ENCODE data around the gene CLRN3. TPM values are rescaled to one million over a fixed set of nuclear protein-coding genes. Genes with fewer than 3 reads are reported as not detected.

The CLRN3 gene
- polyA plus RNA-seq, 1 donor from 2014 or later: not detected

DNA sequence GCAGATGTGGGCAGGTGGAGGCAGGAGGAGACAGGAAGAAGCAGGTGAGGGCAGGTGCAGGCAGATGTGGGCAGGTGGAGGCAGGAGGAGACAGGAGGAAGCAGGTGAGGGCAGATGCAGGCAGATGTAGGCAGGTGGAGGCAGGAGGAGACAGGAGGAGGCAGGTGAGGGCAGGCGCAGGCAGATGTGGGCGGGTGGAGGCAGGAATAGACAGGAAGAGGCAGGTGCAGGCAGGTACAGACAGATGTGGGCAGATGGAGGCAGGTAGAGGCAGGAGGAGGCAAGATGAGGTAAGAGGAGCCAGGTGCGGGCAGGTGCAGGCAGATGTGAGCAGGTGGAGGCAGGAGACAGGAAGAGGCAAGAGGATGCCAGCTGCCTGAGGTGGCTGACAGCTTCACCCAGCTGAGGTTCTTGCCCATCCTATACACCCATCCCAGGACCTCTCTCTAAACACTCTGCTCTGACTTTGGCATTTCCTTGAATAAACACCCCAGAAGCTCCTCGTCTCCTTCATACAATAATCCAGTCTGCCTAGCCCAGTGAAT lies 47.1 kb upstream of the CLRN3 start:
- no peaks in the 10 kb centered on the region for H3K79me2 ChIP-seq (replicated peaks; ENCODE audit: insufficient read depth, low read length)
- no peaks in the 10 kb centered on the region for H4K20me1 ChIP-seq (ENCODE audit: insufficient read depth)
- no peak overlapping the region for H3K27ac ChIP-seq (ENCODE audit: low read length)
- H3K9me3 ChIP-seq (ENCODE audit: low read length): no peaks in the 10 kb centered on the region
- no peaks in the 10 kb centered on the region for H3K9me2 ChIP-seq (ENCODE audit: insufficient read depth, low read length)
- H3K9ac ChIP-seq (ENCODE audit: low read length): no peak overlapping the region
- H3K36me3 ChIP-seq (ENCODE audit: insufficient read depth, low read length): no peaks in the 10 kb centered on the region
- no peak overlapping the region for H2AFZ ChIP-seq (ENCODE audit: low read depth, low read length)
- TF ChIP-seq EP300 (conservative IDR thresholded peaks at IDR 0.05; ENCODE audit: poor library complexity, severe bottlenecking) (no peak), RAD21 (conservative IDR thresholded peaks at IDR 0.05) (no peak), TAF1 (IDR thresholded peaks at IDR 0.05; ENCODE audit: low read depth) (no peak), POLR2AphosphoS5 (IDR thresholded peaks at IDR 0.05) (no peak), EZH2 (IDR thresholded peaks at IDR 0.05; ENCODE audit: borderline replicate concordance, insufficient read depth, low read length, poor library complexity, severe bottlenecking) (no peak), SMC3 (conservative IDR thresholded peaks at IDR 0.05; ENCODE audit: poor library complexity) (no peak), MXI1 (conservative IDR thresholded peaks at IDR 0.05; ENCODE audit: poor library complexity, severe bottlenecking) (no peak)
- TF ChIP-seq, protein P1, sequence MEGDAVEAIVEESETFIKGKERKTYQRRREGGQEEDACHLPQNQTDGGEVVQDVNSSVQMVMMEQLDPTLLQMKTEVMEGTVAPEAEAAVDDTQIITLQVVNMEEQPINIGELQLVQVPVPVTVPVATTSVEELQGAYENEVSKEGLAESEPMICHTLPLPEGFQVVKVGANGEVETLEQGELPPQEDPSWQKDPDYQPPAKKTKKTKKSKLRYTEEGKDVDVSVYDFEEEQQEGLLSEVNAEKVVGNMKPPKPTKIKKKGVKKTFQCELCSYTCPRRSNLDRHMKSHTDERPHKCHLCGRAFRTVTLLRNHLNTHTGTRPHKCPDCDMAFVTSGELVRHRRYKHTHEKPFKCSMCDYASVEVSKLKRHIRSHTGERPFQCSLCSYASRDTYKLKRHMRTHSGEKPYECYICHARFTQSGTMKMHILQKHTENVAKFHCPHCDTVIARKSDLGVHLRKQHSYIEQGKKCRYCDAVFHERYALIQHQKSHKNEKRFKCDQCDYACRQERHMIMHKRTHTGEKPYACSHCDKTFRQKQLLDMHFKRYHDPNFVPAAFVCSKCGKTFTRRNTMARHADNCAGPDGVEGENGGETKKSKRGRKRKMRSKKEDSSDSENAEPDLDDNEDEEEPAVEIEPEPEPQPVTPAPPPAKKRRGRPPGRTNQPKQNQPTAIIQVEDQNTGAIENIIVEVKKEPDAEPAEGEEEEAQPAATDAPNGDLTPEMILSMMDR (IDR thresholded peaks at IDR 0.05; ENCODE audit: poor library complexity, severe bottlenecking): no peak
- TF ChIP-seq, protein P2, sequence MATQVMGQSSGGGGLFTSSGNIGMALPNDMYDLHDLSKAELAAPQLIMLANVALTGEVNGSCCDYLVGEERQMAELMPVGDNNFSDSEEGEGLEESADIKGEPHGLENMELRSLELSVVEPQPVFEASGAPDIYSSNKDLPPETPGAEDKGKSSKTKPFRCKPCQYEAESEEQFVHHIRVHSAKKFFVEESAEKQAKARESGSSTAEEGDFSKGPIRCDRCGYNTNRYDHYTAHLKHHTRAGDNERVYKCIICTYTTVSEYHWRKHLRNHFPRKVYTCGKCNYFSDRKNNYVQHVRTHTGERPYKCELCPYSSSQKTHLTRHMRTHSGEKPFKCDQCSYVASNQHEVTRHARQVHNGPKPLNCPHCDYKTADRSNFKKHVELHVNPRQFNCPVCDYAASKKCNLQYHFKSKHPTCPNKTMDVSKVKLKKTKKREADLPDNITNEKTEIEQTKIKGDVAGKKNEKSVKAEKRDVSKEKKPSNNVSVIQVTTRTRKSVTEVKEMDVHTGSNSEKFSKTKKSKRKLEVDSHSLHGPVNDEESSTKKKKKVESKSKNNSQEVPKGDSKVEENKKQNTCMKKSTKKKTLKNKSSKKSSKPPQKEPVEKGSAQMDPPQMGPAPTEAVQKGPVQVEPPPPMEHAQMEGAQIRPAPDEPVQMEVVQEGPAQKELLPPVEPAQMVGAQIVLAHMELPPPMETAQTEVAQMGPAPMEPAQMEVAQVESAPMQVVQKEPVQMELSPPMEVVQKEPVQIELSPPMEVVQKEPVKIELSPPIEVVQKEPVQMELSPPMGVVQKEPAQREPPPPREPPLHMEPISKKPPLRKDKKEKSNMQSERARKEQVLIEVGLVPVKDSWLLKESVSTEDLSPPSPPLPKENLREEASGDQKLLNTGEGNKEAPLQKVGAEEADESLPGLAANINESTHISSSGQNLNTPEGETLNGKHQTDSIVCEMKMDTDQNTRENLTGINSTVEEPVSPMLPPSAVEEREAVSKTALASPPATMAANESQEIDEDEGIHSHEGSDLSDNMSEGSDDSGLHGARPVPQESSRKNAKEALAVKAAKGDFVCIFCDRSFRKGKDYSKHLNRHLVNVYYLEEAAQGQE (IDR thresholded peaks at IDR 0.05; ENCODE audit: borderline replicate concordance): no peak
- H3K4me3 ChIP-seq (ENCODE audit: low read length): no peak overlapping the region
- no peaks in the 10 kb centered on the region for H3F3A ChIP-seq (ENCODE audit: insufficient read depth, low read length, poor library complexity, severe bottlenecking)
- H3K4me2 ChIP-seq (ENCODE audit: low read length): no peak overlapping the region
- no peaks in the 10 kb centered on the region for H3K27me3 ChIP-seq (ENCODE audit: insufficient read depth, low read depth, low read length)

DNA sequence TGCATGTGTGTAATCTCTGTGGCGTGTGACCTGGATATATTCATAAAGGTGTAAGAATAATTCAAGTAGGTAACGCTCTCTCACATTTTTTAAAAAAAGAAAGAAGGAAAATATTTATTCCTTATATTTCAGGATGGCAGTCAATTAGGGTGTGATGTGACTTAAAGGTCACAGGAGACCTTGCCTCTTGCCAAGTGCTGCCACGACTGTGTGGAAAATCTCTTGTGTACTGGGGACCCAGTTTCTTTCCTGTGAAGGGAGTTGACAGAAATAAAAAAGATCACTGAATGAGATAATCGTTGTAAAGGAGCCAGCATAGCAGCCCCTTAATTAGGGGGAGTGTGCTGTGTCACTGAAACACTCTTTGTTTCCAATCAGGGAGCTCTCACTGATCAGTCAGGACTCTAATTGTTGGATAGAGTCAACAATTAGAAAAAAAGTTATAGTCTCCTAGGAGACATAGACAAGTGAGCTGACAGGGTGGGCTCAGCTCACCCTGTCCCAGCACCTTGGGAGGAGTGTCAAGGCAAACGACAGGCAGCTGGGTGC lies 45.2 kb upstream of the CLRN3 start:
- Histone ChIP-seq H2AFZ (ENCODE audit: low read depth, low read length) (no peak overlapping the region), H3F3A (ENCODE audit: insufficient read depth, low read length, poor library complexity, severe bottlenecking) (no peaks in the 10 kb centered on the region), H3K27me3 (ENCODE audit: insufficient read depth, low read depth, low read length) (no peaks in the 10 kb centered on the region), H3K9me2 (ENCODE audit: insufficient read depth, low read length) (no peaks in the 10 kb centered on the region), H3K4me3 (ENCODE audit: low read length) (no peak overlapping the region), H3K4me2 (ENCODE audit: low read length) (no peak overlapping the region), H3K9ac (ENCODE audit: low read length) (no peak overlapping the region), H4K20me1 (ENCODE audit: insufficient read depth) (no peaks in the 10 kb centered on the region), H3K79me2 (replicated peaks; ENCODE audit: insufficient read depth, low read length) (no peaks in the 10 kb centered on the region), H3K27ac (ENCODE audit: low read length) (no peak overlapping the region), H3K9me3 (ENCODE audit: low read length) (no peaks in the 10 kb centered on the region), H3K36me3 (ENCODE audit: insufficient read depth, low read length) (no peaks in the 10 kb centered on the region)
- TF ChIP-seq EZH2 (IDR thresholded peaks at IDR 0.05; ENCODE audit: borderline replicate concordance, insufficient read depth, low read length, poor library complexity, severe bottlenecking) (no peak), MXI1 (conservative IDR thresholded peaks at IDR 0.05; ENCODE audit: poor library complexity, severe bottlenecking) (no peak), SMC3 (conservative IDR thresholded peaks at IDR 0.05; ENCODE audit: poor library complexity) (no peak), TAF1 (IDR thresholded peaks at IDR 0.05; ENCODE audit: low read depth) (no peak), EP300 (conservative IDR thresholded peaks at IDR 0.05; ENCODE audit: poor library complexity, severe bottlenecking) (no peak), POLR2AphosphoS5 (IDR thresholded peaks at IDR 0.05) (no peak), RAD21 (conservative IDR thresholded peaks at IDR 0.05) (no peak)
- TF ChIP-seq, protein P2 (IDR thresholded peaks at IDR 0.05; ENCODE audit: borderline replicate concordance): no peak
- TF ChIP-seq, protein P1 (IDR thresholded peaks at IDR 0.05; ENCODE audit: poor library complexity, severe bottlenecking): no peak
